Osteocyte (in vitro differentiated cells): ENCODE measurements around the gene TBC1D16. TPM values are rescaled to one million over a fixed set of nuclear protein-coding genes. Genes with fewer than 3 reads are reported as not detected.

ENCODE experiments used
- DNase-seq: peaks from one replicate; pipeline ENCODE4 v3.0.0; 2021; ENCODE audit warnings: mixed read lengths; ENCODE audit not compliant: unreplicated experiment; ENCODE audit errors: extremely low spot score
- H3K27ac Mint-ChIP-seq: one replicate; pipeline ENCODE4 v1.8.0; 2021; ENCODE audit warnings: mild to moderate bottlenecking, mixed read lengths; ENCODE audit not compliant: unreplicated experiment
- H3K27me3 Mint-ChIP-seq: one replicate; pipeline ENCODE4 v1.8.0; 2021; ENCODE audit warnings: mixed read lengths; ENCODE audit not compliant: unreplicated experiment
- H3K36me3 Mint-ChIP-seq: one replicate; pipeline ENCODE4 v1.8.0; 2021; ENCODE audit warnings: mixed read lengths; ENCODE audit not compliant: unreplicated experiment
- H3K4me1 Mint-ChIP-seq: one replicate; pipeline ENCODE4 v1.8.0; 2021; ENCODE audit warnings: mixed read lengths; ENCODE audit not compliant: unreplicated experiment
- H3K4me3 Mint-ChIP-seq: one replicate; pipeline ENCODE4 v1.8.0; 2021; ENCODE audit warnings: mild to moderate bottlenecking, moderate library complexity, mixed read lengths; ENCODE audit not compliant: unreplicated experiment
- H3K9me3 Mint-ChIP-seq: one replicate; pipeline ENCODE4 v1.8.0; 2021; ENCODE audit warnings: mixed read lengths; ENCODE audit not compliant: unreplicated experiment
- total RNA-seq: library from RNA; stranded (reverse); gene quantifications from 2 replicates; pipeline ENCODE4 v1.2.1, GENCODE V29; 2021
- TF ChIP-seq, protein P1 (sequence below): fragments of 200-600 bp; sonication (generic); IDR thresholded peaks from 2 replicates; pipeline ENCODE4 v1.5.0; 2021; ENCODE audit warnings: antibody characterized with exemption, mild to moderate bottlenecking, moderate library complexity

The TBC1D16 gene
- total RNA-seq, 1 donor from 2014 or later, result 45.9 TPM

DNA sequence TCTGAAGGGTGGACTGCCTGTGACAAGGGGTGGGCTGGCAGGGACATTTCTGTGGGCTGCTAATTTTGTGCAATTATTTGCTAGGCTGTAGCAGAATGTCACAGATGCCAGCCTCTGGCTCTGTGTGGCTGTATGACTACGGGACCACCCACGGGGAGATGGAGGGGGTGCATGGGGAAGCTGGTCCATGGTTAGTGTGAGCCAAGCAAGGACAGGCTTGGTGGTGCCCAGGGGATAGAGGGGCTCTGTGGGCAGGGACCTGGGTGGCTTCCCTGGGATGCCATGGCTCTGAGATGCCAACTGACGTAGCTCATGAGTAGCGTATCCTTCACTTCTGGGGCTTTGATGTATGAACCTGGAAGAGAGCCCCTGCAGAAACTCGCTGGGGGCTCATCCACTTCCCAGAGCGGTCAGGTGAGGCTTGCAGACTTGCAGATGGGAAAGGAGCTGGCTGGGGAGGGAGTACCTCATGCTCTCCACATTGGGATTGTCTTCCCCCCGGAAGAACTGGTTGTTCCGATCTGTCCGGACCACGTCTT, 87.2 kb downstream of the TBC1D16 start:
- no peak for DNase-seq
- Mint-ChIP-seq H3K36me3 (peaks cover 20% of the 10 kb centered on the region), H3K4me3 (no peak overlapping the region), H3K9me3 (no peaks in the 10 kb centered on the region), H3K4me1 (peaks cover 27% of the 10 kb centered on the region), H3K27ac (no peak overlapping the region), H3K27me3 (no peaks in the 10 kb centered on the region)
- TF ChIP-seq, protein P1, sequence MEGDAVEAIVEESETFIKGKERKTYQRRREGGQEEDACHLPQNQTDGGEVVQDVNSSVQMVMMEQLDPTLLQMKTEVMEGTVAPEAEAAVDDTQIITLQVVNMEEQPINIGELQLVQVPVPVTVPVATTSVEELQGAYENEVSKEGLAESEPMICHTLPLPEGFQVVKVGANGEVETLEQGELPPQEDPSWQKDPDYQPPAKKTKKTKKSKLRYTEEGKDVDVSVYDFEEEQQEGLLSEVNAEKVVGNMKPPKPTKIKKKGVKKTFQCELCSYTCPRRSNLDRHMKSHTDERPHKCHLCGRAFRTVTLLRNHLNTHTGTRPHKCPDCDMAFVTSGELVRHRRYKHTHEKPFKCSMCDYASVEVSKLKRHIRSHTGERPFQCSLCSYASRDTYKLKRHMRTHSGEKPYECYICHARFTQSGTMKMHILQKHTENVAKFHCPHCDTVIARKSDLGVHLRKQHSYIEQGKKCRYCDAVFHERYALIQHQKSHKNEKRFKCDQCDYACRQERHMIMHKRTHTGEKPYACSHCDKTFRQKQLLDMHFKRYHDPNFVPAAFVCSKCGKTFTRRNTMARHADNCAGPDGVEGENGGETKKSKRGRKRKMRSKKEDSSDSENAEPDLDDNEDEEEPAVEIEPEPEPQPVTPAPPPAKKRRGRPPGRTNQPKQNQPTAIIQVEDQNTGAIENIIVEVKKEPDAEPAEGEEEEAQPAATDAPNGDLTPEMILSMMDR, result no peak

DNA sequence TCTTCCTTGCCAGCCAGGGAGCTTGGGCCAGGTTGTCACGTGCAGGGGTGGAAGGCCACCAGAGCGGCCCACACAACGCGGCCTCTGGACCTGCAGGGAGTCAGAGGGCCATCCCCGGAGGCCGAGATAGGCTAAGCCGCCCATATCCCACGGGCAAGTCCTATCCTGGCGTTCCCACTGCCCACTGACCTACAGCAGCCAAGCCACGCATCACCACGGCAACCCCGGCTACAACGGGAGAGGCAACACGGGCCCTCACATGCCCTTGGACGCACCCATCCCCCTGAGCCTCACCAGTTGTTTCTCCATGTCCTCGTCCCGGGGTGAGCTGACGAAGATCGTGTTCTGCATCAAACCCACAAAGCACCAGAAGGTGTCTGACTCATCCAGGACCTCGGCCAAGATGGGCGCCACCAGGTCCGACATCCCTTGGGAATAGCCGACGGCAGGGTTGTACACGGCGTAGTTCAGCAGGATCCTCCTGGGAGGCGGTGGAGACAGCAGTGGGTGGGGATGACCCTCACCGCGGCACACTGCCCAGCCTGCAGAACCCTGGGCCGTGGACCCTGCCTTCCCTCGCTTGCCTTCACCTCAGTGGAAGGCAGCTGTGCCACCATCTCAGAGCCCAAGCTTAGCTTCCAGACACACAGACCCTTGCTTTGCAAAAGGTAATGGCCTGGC, 88.2 kb downstream of the TBC1D16 start:
- Mint-ChIP-seq H3K27ac (no peak overlapping the region), H3K4me3 (no peak overlapping the region), H3K4me1 (peaks cover 23% of the 10 kb centered on the region), H3K9me3 (no peaks in the 10 kb centered on the region), H3K36me3 (peaks cover 25% of the 10 kb centered on the region), H3K27me3 (no peaks in the 10 kb centered on the region)
- TF ChIP-seq, protein P1, result no peak
- no peak for DNase-seq

DNA sequence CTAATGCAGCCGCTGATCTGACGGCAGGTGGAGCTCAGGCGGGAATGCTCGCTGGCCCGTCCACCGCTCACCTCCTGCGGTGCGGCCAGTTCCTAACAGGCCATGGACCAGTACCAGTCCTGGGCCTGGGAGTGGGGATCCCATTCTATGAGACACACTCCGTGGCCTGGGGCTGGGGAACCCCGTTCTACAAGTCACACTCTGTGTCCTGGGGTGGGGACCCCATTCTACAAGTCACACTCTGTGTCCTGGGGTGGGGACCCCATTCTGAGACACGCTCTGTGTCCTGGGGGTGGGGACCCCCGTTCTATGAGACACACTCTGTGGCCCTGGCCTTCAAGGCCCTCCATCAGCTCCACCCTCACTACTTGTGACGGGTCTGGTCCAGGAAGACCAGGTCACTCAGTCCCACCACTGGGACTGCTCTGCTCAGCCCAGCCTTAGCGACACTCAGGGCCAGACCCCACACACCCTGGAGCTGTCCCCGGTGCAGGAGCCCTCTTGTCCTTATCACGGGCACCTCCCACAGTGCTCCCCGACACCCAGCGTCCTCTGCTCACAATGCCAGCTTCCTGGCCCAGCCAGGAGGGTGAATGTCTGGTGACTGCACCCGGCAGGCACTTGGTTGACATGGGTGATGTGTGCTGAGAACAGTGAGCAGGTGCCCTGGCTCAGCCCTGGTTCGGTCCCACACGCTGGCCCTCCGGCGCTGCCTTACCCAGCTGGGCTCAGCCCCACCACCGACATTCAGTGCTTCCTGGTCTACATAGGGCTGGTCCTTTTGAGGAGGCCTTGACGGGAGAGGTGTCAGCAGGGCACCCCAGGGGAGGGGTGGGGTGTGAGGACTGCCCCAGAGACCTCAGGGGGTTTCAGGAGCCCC, 89.1 kb downstream of the TBC1D16 start:
- H3K4me3 Mint-ChIP-seq, result no peak overlapping the region
- peaks cover 25% of the 10 kb centered on the region for H3K36me3 Mint-ChIP-seq
- no peaks in the 10 kb centered on the region for H3K9me3 Mint-ChIP-seq
- H3K27me3 Mint-ChIP-seq, result no peaks in the 10 kb centered on the region
- DNase-seq, result no peak
- H3K27ac Mint-ChIP-seq, result no peak overlapping the region
- TF ChIP-seq, protein P1, result no peak
- H3K4me1 Mint-ChIP-seq, result peaks cover 14% of the 10 kb centered on the region

DNA sequence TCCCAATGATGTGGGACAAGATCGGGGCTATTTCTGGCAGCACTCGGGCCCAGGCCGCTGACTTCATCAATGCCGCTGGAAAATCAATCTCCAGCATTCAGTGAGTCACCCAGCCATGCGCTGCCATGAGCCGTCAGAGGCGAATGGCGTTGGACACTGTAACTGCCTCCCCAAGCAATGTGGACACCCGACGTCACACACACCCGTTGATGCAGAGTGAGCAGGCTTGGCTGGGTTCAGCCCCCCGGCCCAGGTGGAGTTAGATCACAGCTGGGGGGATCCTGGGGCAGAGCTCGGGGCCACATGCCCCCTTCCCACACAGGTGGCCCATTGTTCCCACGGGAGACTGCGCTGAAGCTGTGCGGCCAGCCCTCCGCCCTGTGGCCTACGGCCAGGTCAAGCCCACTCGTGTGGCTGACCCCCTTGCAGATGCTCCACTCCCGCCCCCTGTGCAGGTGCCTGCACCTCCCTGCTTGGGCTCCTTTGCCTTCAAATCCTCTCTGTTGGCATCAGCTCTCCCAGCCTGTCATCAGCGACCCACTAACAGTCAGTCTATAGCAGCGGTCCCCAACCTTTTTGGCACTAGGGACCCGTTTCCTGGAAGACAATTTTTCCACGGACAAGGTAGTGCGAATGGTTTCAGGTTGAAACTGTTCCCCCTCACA, 89.9 kb downstream of the TBC1D16 start:
- Mint-ChIP-seq H3K27ac (no peak overlapping the region), H3K4me1 (peaks cover 5% of the 10 kb centered on the region), H3K9me3 (no peaks in the 10 kb centered on the region), H3K27me3 (no peaks in the 10 kb centered on the region), H3K36me3 (peaks cover 25% of the 10 kb centered on the region), H3K4me3 (no peak overlapping the region)
- TF ChIP-seq, protein P1, result no peak
- DNase-seq, result no peak
